ENCODE data around the gene SRBD1.
A peak's percentile ranks its signal among the peaks of the same experiment; 100 is the strongest.

SRBD1 gene

GRCh38 chr2:45442026-45442425, 169.0 kb downstream of the SRBD1 start:
- no peak for TF ChIP-seq CTCF (IDR thresholded peaks at IDR 0.05; ENCODE audit: low read depth, low read length)
- no peak overlapping the region for H3K4me3 ChIP-seq (replicated peaks in 1 of 2; ENCODE audit: low read depth in 2 of 2, low read length in 2 of 2)
- no peak for DNase-seq (ENCODE audit: low read depth in 2 of 2)

GRCh38 chr2:45441571-45441970, 169.5 kb downstream of the SRBD1 start:
- DNase-seq (ENCODE audit: low read depth in 2 of 2): no peak
- TF ChIP-seq CTCF (IDR thresholded peaks at IDR 0.05; ENCODE audit: low read depth, low read length): no peak
- no peak overlapping the region for H3K4me3 ChIP-seq (replicated peaks in 1 of 2; ENCODE audit: low read depth in 2 of 2, low read length in 2 of 2)

DNA sequence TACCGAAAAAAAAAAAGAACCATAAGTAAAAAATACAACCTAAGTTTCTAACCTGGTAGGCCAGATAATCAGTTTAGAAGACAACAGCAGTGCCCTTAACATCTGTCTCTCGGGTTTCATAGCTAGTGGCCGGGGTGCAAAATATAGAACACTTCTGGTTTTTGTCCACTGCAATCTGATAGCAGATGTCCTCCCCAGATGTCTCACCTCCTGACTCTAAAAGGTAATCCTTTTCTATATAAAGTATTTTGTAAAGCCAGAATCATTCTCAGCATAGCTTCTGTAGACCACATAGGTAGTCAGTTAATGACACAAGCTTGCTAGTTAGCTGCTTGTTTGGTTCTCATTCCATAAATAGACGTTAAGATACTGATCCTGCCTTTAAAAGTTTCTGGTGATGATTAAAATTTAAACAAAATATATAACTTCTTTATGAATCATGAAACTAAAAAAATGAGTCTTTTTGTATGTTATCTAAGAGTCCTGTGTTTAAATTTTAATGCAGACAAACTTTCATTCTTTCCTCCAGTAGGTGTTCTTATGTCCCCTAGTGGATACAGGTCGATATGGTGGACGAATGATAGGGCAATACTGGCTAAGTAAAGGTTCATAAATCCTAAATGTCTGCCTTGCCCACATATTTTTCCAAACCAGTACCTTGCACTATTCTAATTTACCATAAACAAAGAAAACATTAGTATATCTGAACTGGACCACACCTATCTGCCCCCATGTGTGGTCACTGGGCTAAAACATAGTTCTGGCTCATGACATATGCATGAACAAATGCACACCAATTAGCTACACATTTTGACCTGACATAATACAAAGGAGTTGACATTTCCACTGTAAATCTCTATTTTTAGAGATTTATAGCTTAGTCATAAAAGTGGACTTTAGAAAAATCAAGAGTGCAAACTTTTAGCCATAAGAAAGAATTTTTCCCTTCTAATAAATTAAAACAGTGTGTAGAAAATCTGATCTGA, 171.0 kb downstream of the SRBD1 start:
- DNase-seq (ENCODE audit: low read depth in 2 of 2): peak; percentile 36 to 54
- TF ChIP-seq CTCF (IDR thresholded peaks at IDR 0.05; ENCODE audit: low read depth, low read length): peak; percentile 40
- no peak overlapping the region for H3K4me3 ChIP-seq (replicated peaks in 1 of 2; ENCODE audit: low read depth in 2 of 2, low read length in 2 of 2)

GRCh38 chr2:45438872-45439665, 172.0 kb downstream of the SRBD1 start:
- TF ChIP-seq CTCF (IDR thresholded peaks at IDR 0.05; ENCODE audit: low read depth, low read length): no peak
- no peak overlapping the region for H3K4me3 ChIP-seq (replicated peaks in 1 of 2; ENCODE audit: low read depth in 2 of 2, low read length in 2 of 2)
- no peak for DNase-seq (ENCODE audit: low read depth in 2 of 2)

DNA sequence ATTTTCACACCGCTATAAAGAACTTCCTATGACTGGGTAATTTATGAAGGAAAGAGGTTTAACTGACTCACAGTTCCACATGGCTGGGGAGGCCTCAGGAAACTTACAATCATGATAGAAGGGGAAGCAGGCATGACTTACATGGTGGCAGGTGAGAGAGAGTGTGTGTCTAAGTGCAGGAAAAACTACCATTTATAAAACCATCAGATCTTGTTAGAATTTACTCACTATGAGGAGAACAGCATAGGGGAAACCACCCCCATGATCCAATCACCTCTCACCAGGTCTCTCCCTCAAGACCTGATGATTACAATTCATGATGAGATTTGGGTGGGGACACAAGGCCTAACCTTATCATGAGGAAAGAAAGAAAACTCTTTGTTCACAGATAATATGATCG, 174.6 kb downstream of the SRBD1 start:
- H3K4me3 ChIP-seq (replicated peaks in 1 of 2; ENCODE audit: low read depth in 2 of 2, low read length in 2 of 2): no peak overlapping the region
- TF ChIP-seq CTCF (IDR thresholded peaks at IDR 0.05; ENCODE audit: low read depth, low read length): no peak
- no peak for DNase-seq (ENCODE audit: low read depth in 2 of 2)

GRCh38 chr2:45435316-45435715, 175.8 kb downstream of the SRBD1 start:
- no peak for TF ChIP-seq CTCF (IDR thresholded peaks at IDR 0.05; ENCODE audit: low read depth, low read length)
- H3K4me3 ChIP-seq (replicated peaks in 1 of 2; ENCODE audit: low read depth in 2 of 2, low read length in 2 of 2): no peak overlapping the region
- peak; percentile 34 to 80 for DNase-seq (ENCODE audit: low read depth in 2 of 2)
